Amniotic stem cell (primary cell): ENCODE data around the gene TAS2R50.
A peak's percentile ranks its signal among the peaks of the same experiment; 100 is the strongest.

Experiments
- DNase-seq: peaks from one replicate; lab custom pipeline; 2025; lab: John Stamatoyannopoulos, UW

TAS2R50 gene

DNA sequence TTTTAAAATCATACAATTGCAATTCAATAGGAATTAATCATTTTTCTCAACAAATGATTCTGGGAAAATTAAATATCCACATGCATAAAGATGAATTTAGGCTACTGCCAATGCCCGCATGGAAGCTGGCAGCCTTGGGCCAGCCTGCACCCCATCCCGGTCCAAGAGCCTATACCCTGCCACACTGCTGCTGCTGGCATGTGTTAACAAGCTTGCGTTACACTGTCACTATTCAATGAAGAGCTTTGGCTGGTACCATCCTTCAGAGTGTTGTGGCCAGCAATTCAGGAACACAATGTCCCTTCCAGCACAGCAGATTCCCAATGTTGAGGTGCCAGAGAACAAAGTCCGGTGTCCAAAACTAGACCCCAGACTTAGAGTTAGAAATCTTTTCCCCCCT, 34.1 kb downstream of the TAS2R50 start:
- no peak for DNase-seq

DNA sequence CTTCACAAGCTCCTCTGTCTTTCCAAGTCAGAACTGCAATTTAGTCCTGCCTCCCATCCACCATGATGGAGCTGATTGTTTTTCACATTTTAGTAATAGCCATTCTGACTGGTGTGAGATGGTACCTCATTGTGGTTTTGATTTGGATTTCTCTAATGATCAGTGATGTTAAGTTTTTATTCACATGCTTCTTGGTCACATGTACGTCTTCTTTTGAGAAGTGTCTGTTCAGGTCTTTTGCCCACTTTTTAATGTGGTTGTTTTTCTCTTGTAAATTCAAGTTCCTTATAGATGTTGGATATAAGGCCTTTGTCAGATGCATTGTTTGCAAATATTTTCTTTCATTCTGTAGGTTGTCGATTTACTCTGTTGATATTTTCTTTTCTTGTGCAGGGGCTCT, 43.5 kb downstream of the TAS2R50 start:
- no peak for DNase-seq

DNA sequence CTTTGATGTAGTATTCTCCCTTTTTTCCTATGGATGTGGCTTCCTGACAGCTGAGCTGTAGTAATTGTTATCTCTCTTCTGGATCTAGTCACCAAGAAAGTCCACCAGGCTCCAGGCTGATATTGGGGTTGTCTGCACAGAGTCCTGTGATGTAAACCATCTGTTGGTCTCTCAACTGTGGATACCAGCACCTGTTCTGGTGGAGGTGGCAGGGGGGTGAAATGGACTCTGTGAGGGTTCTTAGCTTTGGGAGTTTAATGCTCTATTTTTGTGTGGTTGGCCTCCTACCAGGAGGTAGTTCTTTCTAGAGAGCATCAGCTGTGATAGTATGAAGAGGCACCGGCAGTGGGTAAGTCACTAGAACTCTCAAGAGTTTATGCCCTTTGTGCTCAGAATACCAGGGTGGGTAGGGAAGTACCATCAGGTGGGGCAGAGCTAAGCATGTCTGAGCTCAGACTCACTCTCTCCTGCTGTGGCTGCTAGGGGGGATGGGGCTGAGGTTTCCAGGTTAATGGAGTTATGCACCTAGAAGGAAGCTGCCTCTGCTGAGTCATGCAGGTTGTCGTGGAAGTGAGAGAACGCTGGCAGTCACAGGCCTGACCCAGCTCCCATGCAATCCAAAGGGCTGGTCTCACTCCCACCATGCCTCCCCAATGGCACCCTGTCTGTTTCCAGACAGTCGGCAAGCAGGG, 44.6 kb downstream of the TAS2R50 start:
- DNase-seq, result no peak

DNA sequence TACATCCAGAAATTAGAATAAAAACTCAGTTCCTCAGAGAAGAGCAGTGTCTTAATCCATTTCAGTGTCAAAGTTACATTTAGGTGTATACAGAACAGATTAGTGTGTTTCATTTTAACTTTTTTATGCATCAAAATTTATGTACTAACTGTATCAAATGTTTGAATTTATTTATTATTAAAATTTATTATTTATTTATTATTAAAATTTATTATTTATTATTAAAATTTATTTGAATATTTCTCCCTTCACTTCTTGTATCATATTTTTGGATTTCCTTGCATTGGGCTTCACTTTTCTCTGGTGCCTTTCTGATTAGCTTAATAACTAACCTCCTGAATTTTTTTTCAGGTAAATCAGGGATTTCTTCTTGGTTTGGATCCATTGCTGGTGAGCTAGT, 45.3 kb downstream of the TAS2R50 start:
- no peak for DNase-seq

DNA sequence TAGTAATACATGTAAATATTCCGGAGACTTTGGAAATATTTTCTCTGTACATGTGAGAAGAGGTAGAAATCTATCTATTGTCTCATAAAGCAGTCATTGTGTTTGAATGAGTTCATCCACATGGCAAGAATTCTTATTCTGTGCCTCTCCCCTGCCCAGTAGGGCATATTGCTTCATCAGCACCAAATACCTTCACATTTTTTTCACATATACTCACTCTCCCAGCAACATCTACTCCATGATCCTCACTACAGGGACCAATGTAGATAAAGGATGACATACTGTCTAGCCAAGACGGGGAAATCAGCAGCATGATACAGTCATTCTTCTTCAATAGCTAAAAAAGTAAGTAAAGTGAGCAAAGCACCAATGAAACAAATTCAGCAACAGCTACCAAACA, 46.3 kb downstream of the TAS2R50 start:
- peak; percentile 9 for DNase-seq

DNA sequence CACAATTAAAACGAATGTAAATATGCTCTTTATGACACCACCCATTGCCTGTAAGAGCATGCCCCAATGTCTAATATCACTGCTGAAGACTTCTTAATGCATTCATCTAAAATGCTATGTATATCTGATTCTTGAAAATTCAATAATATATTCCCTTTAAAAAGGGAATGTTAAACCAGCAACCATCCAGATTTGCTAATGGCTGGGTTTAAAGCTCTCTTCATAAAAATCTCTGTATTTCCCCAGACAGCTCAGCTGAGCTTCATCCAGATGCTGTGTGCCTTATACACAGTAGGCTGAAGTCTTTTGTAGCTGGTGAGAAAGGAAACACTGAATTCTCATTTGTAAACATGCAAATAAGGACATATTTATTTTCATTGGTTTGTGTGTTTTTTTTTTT, 47.5 kb downstream of the TAS2R50 start, which contains the start of gene TAS2R14:
TAS2R14 (minus strand) TSS at position 101 of the 400 bp plus-strand sequence; CDS start at position 45, 56 bp downstream.
- DNase-seq, result no peak

DNA sequence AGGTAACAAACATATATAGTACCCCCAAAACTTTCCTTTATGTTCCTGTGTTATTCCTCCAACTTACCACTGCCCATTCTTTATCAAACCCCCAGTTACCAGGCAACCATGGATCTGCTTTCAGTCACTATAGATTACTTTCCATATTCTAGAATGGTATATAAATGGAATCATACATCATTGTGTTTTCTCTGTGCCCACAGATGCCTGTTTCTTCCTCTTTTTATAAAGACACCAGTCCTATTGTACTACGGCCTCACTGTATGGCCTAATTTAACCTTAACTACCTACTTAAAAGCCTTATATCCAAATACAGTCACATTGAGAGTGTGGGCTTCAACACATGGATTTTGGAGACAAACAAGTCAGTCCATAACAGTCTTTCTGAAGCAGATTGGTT, 50.2 kb downstream of the TAS2R50 start:
- no peak for DNase-seq
